Measurements from ENCODE around the gene BICDL2.

Gene BICDL2

GRCh38 chr16:3045758-3046640, 9.3 kb upstream of the BICDL2 start, which contains the start of gene MMP25:
MMP25 (plus strand) TSS chr16:3046561; CDS start chr16:3046918, 357 bp downstream.
- DNase-seq, result no peak

DNA sequence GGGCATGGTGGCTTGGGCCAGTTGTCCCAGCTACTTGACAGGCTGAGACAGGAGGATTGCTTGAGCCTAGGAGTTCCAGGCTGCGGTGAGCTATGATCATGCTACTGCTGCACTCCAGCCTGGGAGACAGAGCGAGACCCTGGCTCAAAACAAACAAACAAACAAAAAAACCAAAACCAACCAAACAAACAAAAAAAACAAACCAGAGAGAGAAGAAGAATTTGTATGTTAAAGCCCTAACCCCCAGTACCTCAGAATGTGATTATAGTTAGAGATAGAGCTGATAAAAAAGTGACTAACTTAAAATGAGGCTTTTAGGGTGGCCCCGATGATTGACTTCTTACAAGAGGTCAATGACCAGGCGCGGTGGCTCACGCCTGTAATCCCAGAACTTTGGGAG, 8.0 kb upstream of the BICDL2 start:
- no peak for DNase-seq

GRCh38 chr16:3042376-3042775, 5.6 kb upstream of the BICDL2 start:
- no peak for DNase-seq

GRCh38 chr16:3038896-3039295, 2.2 kb upstream of the BICDL2 start:
- no peak for DNase-seq

DNA sequence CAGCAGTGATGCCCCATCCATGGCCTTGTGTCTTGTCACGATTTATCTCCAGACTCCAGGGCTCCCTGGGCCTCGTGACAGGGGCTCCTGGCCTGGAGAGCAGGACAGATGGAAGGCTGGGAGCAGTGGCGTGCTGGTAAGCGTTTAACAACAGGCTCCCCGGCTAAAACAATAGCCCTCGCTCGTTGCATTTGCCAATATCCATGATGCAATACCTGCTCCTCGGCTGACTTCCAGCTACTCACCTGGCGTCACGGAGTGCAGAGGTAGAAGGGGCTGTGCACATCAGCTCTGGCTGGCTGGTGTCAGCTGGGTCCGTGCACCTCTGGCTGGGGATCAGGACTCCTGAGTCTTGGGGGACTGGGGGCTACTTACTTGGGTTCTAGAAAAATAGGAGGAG, 1.5 kb upstream of the BICDL2 start:
- DNase-seq, result no peak

DNA sequence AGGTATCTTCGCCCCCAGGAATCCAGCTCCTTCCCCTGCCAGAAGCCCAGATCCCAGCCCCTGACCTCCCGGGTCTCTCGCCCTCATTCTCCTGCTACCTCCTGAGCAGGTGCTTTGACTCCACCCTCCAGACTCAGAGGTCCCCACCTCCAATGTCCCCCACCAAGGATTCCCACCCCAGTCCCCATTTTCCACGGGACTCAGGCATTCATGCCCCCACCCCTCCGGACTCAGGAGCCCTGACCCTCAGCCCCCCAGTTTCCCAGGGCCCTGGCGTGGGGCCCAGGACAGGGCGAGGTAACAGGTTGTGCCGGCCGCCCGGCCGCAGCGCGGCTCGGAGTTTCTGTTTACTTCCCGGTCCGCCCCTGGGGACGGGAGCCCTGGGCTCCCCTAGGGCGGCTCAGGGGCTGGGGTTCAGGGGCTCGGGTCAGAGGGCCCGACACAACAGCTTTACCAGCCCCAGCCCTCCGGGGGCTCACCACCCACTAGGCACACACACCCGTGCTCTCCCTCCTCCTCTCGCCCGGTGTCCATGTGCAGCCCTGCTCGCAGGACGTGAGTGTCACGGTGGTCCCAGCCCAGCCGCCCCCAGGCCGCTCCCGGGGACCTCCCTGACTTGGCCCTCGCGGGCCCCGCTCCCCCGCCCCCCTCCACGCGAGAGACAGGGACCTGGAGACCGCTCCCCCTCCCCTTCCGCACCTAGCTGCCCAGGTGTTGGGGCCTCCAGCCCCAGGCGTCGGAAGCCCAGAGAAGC, 595 bp downstream of the BICDL2 start:
- no peak for DNase-seq

DNA sequence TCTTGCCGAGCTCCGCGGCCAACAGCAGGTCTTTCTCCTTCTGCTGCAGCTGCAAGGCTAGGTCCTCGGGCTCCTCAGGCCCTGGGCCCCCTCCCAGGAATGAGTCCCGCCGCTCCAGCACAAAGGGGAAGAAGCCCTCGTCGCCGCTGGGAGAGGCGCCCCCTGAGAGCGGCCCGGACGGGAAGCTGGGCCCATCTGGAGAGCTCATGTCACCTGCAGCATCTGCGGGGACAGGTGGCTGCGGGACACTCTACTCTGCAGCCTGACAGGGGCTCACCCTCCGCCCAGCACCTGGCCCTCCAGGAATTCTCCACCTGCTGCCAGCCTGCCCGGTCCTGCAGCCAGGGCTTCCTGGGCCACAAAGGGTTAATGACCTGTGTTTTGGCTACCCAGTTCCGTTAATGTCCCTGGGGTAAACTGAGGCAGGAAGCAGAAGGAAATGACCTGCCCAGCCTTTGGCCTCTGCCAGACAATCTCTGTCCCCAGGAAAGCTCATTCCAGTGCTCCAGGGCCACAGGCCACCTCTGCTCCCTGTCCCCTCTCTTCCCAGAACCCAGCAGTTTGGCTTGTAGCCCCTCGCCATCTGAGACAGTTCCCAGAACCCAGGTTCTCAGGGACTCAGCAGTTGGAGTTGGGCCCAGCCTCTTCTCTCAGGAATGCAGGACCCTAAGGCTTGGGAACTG, 1.3 kb downstream of the BICDL2 start:
- no peak for DNase-seq

GRCh38 chr16:3032624-3033023, 4.1 kb downstream of the BICDL2 start:
- no peak for DNase-seq

GRCh38 chr16:3030222-3031212, 6.2 kb downstream of the BICDL2 start:
- no peak for DNase-seq

DNA sequence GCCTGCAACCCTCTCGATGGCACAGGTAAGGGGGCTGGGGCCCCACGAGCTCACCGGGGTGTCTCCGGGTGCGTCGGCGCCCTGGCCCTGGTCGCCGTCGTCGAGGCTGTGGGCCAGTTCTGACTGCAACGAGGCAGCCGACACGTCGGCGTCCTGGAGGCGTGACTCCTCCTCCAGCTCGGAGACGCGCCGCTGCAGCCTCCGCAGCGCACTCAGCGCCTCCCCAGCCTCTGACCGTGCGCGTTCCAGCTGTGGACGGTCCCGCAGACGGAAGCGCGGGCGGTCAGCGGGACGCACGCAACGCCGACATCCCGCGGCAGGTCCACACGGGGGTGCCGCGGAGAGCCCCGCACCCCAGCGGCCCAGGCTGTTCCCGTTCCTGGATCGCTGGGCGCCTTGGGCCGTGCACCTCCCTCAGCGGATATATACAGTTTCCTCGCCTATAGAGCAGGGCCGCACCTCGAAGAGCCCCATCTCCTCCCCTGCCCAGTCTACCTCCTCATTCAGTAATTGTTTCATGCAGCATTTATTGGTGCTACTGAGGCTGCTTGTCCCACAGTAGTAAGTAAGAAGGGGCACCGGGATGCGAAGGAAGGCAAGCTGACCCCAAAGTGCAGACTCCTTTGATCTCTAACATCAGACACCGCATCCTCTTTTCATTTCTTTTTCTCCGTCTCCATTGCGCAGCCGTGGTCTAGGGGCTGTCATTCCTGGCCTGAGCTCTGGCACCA, 7.1 kb downstream of the BICDL2 start:
- no peak for DNase-seq

GRCh38 chr16:3028716-3029319, 7.9 kb downstream of the BICDL2 start:
- DNase-seq, result no peak

DNA sequence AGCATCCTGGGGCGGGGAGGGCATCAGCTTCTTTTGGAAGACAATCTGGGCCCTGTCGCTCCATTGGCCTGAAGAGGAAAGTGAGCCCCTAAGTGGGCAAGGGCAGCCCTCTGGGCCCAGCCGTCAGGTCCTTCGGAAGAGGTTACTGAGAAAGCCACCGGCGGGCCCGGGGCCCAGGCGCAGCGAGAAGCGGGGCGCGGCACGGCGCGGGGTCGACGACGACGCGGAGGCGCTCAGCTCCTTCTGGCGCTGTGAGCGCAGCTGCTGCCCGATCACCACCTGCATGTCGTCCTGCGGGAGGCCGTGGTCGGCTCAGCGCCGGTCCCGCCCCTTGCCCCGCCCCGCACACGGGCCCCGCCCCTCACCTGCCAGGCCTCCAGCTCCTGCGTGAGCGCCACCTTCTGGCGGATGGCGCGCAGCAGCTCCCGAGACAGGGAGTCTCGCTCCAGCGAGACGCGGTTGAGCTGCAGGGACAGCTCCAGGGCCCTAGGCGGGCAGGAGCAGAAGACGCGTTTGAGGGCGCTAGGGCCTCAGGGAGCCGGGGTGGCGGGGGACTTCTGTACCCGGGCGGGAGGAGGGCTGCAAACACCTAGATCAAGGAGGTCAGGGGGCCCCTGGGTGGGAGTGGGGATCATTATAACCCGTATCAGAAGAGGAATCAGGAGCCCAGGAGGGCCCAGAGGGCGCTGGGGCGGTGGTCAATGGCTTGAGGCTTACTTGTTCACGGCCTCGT, 8.6 kb downstream of the BICDL2 start:
- peak; percentile 43 for DNase-seq

DNA sequence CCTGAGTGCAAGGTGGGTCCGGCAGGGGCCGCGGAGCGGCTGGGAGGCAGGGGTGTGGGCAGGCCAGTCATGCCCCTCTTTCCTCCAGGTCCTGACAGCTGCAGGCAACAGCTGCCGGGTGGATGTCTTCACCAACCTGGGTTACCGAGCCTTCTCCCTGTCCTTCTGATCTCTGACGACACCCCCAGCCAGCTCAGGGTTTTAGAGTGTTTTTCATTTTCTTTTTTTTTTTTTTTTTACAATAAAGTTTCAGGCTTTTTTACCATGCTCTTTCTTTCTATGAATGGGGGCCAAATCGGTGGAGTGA, 9.3 kb downstream of the BICDL2 start:
- DNase-seq, result no peak

DNA sequence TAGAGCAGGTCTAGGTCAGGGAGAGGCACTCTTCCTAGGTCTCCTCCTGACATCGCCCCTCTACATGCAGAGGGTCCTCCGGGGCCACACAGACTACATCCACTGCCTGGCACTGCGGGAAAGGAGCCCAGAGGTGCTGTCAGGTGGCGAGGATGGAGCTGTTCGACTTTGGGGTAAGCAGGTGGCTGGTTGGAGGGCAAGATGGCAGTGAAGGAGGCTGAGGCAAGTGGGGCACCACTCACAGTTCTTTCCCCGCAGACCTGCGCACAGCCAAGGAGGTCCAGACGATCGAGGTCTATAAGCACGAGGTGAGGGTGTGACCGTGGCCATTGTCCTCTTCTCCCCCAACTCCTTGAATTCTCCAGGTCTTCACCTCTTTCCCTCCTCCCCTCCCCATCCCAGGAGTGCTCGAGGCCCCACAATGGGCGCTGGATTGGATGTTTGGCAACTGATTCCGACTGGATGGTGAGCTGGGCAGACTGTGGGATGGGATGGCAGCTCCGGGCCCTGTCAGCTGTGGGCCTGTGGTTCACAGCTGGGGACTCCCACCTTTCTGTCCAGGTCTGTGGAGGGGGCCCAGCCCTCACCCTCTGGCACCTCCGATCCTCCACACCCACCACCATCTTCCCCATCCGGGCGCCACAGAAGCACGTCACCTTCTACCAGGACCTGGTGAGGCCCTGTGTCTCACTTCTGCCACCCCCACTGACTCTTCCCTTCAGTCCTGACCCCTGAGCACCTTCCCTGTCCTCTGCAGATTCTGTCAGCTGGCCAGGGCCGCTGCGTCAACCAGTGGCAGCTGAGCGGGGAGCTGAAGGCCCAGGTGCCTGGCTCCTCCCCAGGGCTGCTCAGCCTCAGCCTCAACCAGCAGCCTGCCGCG, 9.9 kb downstream of the BICDL2 start:
- no peak for DNase-seq

DNA sequence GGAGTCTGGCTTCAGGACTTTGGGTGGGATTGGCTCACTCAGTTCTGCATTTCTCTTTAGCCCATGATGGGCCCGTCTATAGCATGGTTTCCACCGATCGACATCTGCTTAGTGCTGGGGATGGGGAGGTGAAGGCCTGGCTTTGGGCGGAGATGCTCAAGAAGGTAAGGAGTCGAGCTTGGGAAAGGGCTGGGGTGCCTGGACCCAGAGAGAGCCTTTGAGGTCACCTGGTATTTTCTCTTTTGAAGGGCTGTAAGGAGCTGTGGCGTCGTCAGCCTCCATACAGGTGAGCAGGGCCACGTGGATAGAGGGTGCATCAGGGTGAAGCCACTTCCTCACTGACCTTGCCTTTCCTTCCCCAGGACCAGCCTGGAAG, 10.8 kb downstream of the BICDL2 start:
- DNase-seq, result no peak

- DNase-seq, result no peak
Measured at GRCh38 chr16:3025032-3026002, 11.4 kb downstream of the BICDL2 start.

- DNase-seq, result peak; percentile 98
Measured at GRCh38 chr16:3023669-3024478, 12.9 kb downstream of the BICDL2 start, which contains the start of the genes HCFC1R1 and THOC6. HCFC1R1 (minus strand) TSS chr16:3023942; CDS start chr16:3023941, 1 bp downstream. THOC6 (plus strand) TSS chr16:3024035; CDS start chr16:3024327, 292 bp downstream.
